Naive thymus-derived CD8-positive, alpha-beta T cell (primary cell): ENCODE data around the gene SLC44A5. TPM values are rescaled to one million over a fixed set of nuclear protein-coding genes. Genes with fewer than 3 reads are reported as not detected.
"Not testable (repeated sequence)": the region's sequence is repeated elsewhere in the genome, so short reads cannot be mapped to it uniquely, and the experiment has no call there.

ENCODE experiments used
- ATAC-seq, 2 donors: fragments of 150-1000 bp; cut with Tn5 transposase in 1 of 2; sonication (Bioruptor Pico), chemical (Tn5 transposase) in 1 of 2; 1 replicate in 1 of 2; 2 replicates in 1 of 2; pipeline ENCODE4 v1.10.0; 2021; ENCODE audit warnings: mild to moderate bottlenecking in 2 of 2, moderate library complexity in 2 of 2
- POLR2A ChIA-PET: fragments of 350-600 bp; sonication (Branson Sonifier 250); formaldehyde crosslinking; loops from one replicate; lab custom pipeline; 2021; ENCODE audit warnings: antibody characterized with exemption; lab: Charles Lee
- DNase-seq, 10 donors: peaks; one replicate each; pipeline versions ENCODE4 v3.0.0 to v3.0.0-alpha.2; 2020 to 2022
- H3K27ac Mint-ChIP-seq, 10 donors: one replicate each; pipeline ENCODE4 v1.8.0; 2020 to 2022; ENCODE audit warnings: mild to moderate bottlenecking in 10 of 10, mixed read lengths in 10 of 10, moderate library complexity in 4 of 10, inconsistent platforms in 1 of 10
- H3K27me3 Mint-ChIP-seq, 5 donors: one replicate each; pipeline ENCODE4 v1.8.0; 2021 to 2022; ENCODE audit warnings: mixed read lengths in 5 of 5
- H3K36me3 Mint-ChIP-seq, 3 donors: one replicate each; pipeline ENCODE4 v1.8.0; 2020 to 2022; ENCODE audit warnings: mixed read lengths in 3 of 3, mild to moderate bottlenecking in 2 of 3, inconsistent platforms in 1 of 3
- H3K4me1 Mint-ChIP-seq, 4 donors: one replicate each; pipeline ENCODE4 v1.8.0; 2021 to 2022; ENCODE audit warnings: mixed read lengths in 4 of 4
- H3K4me3 Mint-ChIP-seq, 10 donors: one replicate each; pipeline ENCODE4 v1.8.0; 2020 to 2022; ENCODE audit warnings: mild to moderate bottlenecking in 10 of 10, mixed read lengths in 10 of 10, moderate library complexity in 6 of 10, inconsistent platforms in 1 of 10
- H3K9me3 Mint-ChIP-seq, 9 donors: one replicate each; pipeline ENCODE4 v1.8.0; 2020 to 2022; ENCODE audit warnings: mixed read lengths in 9 of 9, mild to moderate bottlenecking in 3 of 9, inconsistent platforms in 1 of 9, moderate library complexity in 1 of 9
- polyA plus RNA-seq, 3 donors: library from polyadenylated mRNA; unstranded; fragments of 300-500 nt; fragmentation: Illumina TruSeq; gene quantifications; one replicate each; pipeline ENCODE4 v1.2.3, GENCODE V29; 2021
- total RNA-seq, 8 experiments: library from RNA in 2 of 8; stranded (reverse) in 2 of 8; gene quantifications; one replicate each; pipeline ENCODE4 v1.2.3 and lab custom pipeline; 2021 to 2026

The SLC44A5 gene
- total and polyA plus RNA-seq, 5 experiments from 2014 or later, result 0.71 to 4.4 (median 2.2) TPM; not detected in 1

GRCh38 chr1:75265792-75266191 lies 345.1 kb downstream of the SLC44A5 start:
- H3K27me3 Mint-ChIP-seq, result peaks cover 0 to 4% (median 3%) of the 10 kb centered on the region in 5 donors
- H3K9me3 Mint-ChIP-seq, result no peaks in the 10 kb centered on the region
- H3K36me3 Mint-ChIP-seq, result no peaks in the 10 kb centered on the region
- ATAC-seq, result peak in 1 of 2 donors; percentile 53
- H3K27ac Mint-ChIP-seq, result no peak overlapping the region
- H3K4me1 Mint-ChIP-seq, result peaks cover 0 to 7% (median 3%) of the 10 kb centered on the region in 4 donors
- no peak overlapping the region for H3K4me3 Mint-ChIP-seq
- POLR2A ChIA-PET, result no interaction called here
- peak in 3 of 10 donors; percentile 17 to 27 (median 19) for DNase-seq

DNA sequence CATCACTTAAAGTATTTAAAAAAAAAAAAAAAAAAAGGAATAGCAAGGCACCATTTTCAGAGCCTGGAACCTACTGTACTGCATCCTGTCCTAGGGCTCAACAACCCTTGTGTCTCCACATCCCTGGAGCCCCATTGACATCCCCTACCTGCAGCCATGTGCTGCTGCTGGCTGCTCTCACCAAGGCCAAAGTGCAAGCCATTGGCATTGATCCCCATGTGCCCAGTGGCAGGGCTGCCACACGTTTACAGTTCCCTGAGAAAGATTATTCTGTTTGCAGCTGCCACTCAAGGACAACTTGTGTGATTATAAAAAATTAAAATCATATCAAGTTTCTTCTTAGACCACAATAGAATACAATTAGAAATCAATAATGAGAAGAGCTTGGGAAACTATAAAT lies 346.8 kb downstream of the SLC44A5 start:
- ATAC-seq (no peak), DNase-seq (no peak)
- Mint-ChIP-seq H3K27ac (no peak overlapping the region), H3K4me3 (no peak overlapping the region), H3K36me3 (no peaks in the 10 kb centered on the region), H3K4me1 (peaks cover 0 to 9% (median 3%) of the 10 kb centered on the region in 4 donors), H3K9me3 (no peaks in the 10 kb centered on the region), H3K27me3 (peaks cover 0 to 9% (median 5%) of the 10 kb centered on the region in 5 donors)
- POLR2A ChIA-PET, result no interaction called here

DNA sequence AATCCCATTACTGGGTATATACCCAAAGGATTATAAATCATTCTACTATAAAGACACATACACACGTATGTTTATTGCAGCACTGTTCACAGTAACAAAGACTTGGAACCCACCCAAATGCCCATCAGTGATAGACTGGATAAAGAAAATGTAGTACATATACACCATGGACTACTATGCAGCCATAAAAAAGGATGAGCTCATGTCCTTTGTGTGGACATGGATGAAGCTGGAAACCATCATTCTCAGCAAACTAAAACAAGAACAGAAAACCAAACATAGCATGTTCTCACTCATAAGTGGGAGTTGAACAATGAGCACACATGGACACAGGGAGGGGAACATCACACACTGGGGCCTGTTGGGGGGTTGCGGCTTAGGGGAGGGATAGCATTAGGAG lies 347.3 kb downstream of the SLC44A5 start:
- H3K9me3 Mint-ChIP-seq, POLR2A ChIA-PET, DNase-seq, H3K4me3 Mint-ChIP-seq, H3K27me3 Mint-ChIP-seq, ATAC-seq, H3K4me1 Mint-ChIP-seq, H3K27ac Mint-ChIP-seq, H3K36me3 Mint-ChIP-seq: not testable (repeated sequence)

DNA sequence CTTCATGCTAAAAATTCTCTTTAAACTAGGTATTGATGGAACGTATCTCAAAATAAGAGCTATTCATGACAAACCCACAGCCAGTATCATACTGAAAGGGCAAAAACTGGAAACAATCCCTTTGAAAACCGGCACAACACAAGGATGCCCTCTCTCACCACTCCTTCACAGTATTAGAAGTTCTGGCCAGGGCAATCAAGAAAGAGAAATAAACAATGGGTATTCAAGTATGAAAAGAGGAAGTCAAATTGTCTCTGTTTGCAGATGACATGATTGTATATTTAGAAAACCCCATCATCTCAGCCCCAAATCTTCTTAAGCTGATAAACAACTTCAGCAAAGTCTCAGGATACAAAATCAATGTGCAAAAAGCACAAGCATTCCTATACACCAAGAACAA lies 349.0 kb downstream of the SLC44A5 start:
- H3K4me3 Mint-ChIP-seq, POLR2A ChIA-PET: not testable (repeated sequence)

DNA sequence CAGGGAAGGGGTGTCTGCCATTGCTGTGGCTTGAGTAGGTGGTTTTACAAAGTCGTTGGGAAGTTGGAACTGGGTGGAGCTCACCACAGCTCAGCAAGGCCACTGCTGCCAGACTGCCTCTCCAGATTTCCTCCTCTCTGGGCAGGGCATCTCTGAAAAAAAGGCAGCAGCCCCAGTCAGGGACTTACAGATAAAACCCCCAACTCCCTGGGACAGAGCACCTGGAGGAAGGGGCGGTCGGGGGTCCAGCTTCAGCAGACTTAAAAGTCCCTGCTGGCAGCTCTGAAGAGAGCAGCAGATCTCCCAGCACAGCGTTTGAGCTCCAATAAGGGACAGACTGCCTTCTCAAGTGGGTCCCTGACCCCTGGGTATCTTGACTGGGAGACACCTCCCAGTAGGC lies 352.6 kb downstream of the SLC44A5 start:
- H3K27ac Mint-ChIP-seq, result no peak overlapping the region
- ATAC-seq, result no peak

More for the DNA sequence above, 349.0 kb downstream of the SLC44A5 start:
- H3K4me1 Mint-ChIP-seq, ATAC-seq, H3K36me3 Mint-ChIP-seq, DNase-seq, H3K9me3 Mint-ChIP-seq: not testable (repeated sequence)
- Mint-ChIP-seq H3K27ac (peak overlapping the region in 1 of 10 donors; percentile 17), H3K27me3 (peaks cover 0 to 11% (median 5%) of the 10 kb centered on the region in 5 donors)

DNA sequence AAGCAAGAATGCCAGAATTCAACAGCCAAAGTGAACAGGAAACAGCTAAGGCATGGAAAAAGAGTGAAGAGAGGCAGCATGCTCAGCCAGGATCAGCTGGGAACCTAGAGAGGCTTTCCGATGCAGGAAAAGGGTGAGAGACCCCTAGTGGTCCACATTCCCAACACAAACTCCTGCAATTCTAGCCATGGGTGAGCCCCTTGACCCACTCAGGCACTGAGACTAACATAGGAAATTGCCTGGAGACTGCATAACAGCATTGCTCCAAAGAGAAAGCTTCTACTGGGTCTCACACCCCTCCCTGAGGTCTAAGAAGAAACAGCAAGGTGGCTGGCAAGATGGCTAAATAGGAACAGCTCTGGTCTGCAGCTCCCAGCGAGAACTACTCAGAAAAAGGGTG lies 353.5 kb downstream of the SLC44A5 start:
- peaks cover 0 to 9% (median 0%) of the 10 kb centered on the region in 4 donors for H3K4me1 Mint-ChIP-seq
- H3K27me3 Mint-ChIP-seq, result peaks cover 0 to 12% (median 6%) of the 10 kb centered on the region in 5 donors
- DNase-seq (no peak), ATAC-seq (no peak)
- no peaks in the 10 kb centered on the region for H3K36me3 Mint-ChIP-seq
- H3K9me3 Mint-ChIP-seq, result peaks cover 0 to 3% (median 0%) of the 10 kb centered on the region in 9 donors
- POLR2A ChIA-PET, result no interaction called here
- no peak overlapping the region for H3K4me3 Mint-ChIP-seq
- H3K27ac Mint-ChIP-seq, result no peak overlapping the region

More for the DNA sequence above, 352.6 kb downstream of the SLC44A5 start:
- Mint-ChIP-seq H3K4me1 (peaks cover 0 to 9% (median 0%) of the 10 kb centered on the region in 4 donors), H3K36me3 (no peaks in the 10 kb centered on the region), H3K27me3 (peaks cover 0 to 11% (median 6%) of the 10 kb centered on the region in 5 donors), H3K9me3 (peaks cover 0 to 3% (median 0%) of the 10 kb centered on the region in 9 donors), H3K4me3 (no peak overlapping the region)
- DNase-seq, result no peak
- POLR2A ChIA-PET, result no interaction called here

DNA sequence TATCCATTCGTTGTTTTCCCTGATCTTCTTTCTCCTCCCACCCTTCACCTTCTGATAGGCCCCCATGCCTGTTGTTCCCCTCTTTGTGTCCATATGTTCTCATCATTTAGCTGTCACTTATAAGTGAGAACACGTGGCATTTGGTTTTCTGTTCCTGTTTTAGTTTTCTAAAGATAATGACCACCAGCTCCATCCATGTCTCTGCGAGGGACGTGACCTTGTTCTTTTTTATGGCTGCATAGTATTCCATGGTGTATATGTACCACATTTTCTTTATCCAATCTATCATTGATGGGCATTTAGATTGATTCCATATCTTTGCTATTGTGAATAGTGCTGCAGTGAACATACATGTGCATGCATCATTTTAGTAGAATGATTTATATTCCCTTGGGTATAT lies 360.8 kb downstream of the SLC44A5 start:
- H3K27ac Mint-ChIP-seq, H3K36me3 Mint-ChIP-seq, H3K4me1 Mint-ChIP-seq, H3K4me3 Mint-ChIP-seq, ATAC-seq, DNase-seq, H3K27me3 Mint-ChIP-seq, POLR2A ChIA-PET, H3K9me3 Mint-ChIP-seq: not testable (repeated sequence)

- H3K4me1 Mint-ChIP-seq, result no peaks in the 10 kb centered on the region
- H3K27me3 Mint-ChIP-seq, result peaks cover 0 to 1% (median 0%) of the 10 kb centered on the region in 5 donors
- peaks cover 0 to 9% (median 0%) of the 10 kb centered on the region in 3 donors for H3K36me3 Mint-ChIP-seq
- peaks cover 0 to 1% (median 0%) of the 10 kb centered on the region in 9 donors for H3K9me3 Mint-ChIP-seq
- POLR2A ChIA-PET, result no interaction called here
- H3K27ac Mint-ChIP-seq, result no peak overlapping the region
- no peak for DNase-seq
- H3K4me3 Mint-ChIP-seq, result no peak overlapping the region
- ATAC-seq, result no peak
Observed at GRCh38 chr1:75245239-75245638, 365.7 kb downstream of the SLC44A5 start.

DNA sequence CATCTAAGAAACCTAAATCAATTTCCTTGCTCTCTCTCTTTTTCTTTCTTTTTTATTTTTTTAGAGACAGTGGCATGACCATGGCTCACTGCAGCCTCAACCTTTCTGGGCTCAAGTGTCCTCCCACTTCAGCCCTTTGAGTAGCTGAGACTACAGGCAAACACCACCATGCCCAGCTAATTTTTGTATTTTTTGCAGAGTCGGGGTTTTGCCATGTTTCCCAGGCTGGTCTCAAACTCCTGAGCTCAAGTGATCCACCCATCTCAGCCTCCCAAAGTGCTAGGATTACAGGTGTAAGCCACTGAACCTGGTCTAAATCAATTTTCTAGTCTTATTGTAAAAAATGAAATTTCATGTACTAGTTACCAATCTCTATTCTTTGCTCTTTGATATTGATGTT lies 367.8 kb downstream of the SLC44A5 start:
- peaks cover 0 to 7% (median 0%) of the 10 kb centered on the region in 3 donors for H3K36me3 Mint-ChIP-seq
- no peaks in the 10 kb centered on the region for H3K4me1 Mint-ChIP-seq
- H3K4me3 Mint-ChIP-seq, result no peak overlapping the region
- DNase-seq (no peak), ATAC-seq (no peak)
- H3K27me3 Mint-ChIP-seq, result peaks cover 0 to 10% (median 1%) of the 10 kb centered on the region in 5 donors
- POLR2A ChIA-PET, result no interaction called here
- no peak overlapping the region for H3K27ac Mint-ChIP-seq
- peaks cover 0 to 1% (median 0%) of the 10 kb centered on the region in 9 donors for H3K9me3 Mint-ChIP-seq

DNA sequence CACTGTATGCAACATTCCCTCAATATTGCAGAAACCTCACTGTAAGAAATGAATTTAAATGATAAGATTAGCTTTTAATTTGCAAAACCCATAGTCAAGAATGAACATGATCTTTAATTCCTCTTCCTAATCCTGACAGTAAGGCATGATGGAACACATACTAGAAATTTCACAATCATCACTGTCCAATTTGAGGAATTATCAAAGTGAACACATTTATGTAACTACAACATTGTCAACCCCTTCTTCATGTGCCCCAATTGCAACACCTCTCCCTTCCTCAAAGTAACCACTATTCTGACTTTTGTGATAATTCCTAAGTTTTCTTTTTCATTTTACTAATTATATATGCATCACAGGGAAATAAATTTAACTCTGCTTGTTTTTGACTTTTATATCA lies 373.6 kb downstream of the SLC44A5 start:
- ATAC-seq, result no peak
- POLR2A ChIA-PET, result no interaction called here
- H3K4me3 Mint-ChIP-seq, result no peak overlapping the region
- peaks cover 0 to 15% (median 0%) of the 10 kb centered on the region in 3 donors for H3K36me3 Mint-ChIP-seq
- DNase-seq, result no peak
- H3K9me3 Mint-ChIP-seq, result no peaks in the 10 kb centered on the region
- no peak overlapping the region for H3K27ac Mint-ChIP-seq
- H3K4me1 Mint-ChIP-seq, result no peaks in the 10 kb centered on the region
- H3K27me3 Mint-ChIP-seq, result peaks cover 0 to 10% (median 1%) of the 10 kb centered on the region in 5 donors

GRCh38 chr1:75234562-75234961 lies 376.4 kb downstream of the SLC44A5 start:
- POLR2A ChIA-PET, result no interaction called here
- no peak overlapping the region for H3K27ac Mint-ChIP-seq
- H3K36me3 Mint-ChIP-seq, result peaks cover 0 to 10% (median 0%) of the 10 kb centered on the region in 3 donors
- no peak for ATAC-seq
- no peaks in the 10 kb centered on the region for H3K4me1 Mint-ChIP-seq
- peaks cover 0 to 6% (median 2%) of the 10 kb centered on the region in 5 donors for H3K27me3 Mint-ChIP-seq
- H3K4me3 Mint-ChIP-seq, result no peak overlapping the region
- no peaks in the 10 kb centered on the region for H3K9me3 Mint-ChIP-seq
- DNase-seq, result no peak

DNA sequence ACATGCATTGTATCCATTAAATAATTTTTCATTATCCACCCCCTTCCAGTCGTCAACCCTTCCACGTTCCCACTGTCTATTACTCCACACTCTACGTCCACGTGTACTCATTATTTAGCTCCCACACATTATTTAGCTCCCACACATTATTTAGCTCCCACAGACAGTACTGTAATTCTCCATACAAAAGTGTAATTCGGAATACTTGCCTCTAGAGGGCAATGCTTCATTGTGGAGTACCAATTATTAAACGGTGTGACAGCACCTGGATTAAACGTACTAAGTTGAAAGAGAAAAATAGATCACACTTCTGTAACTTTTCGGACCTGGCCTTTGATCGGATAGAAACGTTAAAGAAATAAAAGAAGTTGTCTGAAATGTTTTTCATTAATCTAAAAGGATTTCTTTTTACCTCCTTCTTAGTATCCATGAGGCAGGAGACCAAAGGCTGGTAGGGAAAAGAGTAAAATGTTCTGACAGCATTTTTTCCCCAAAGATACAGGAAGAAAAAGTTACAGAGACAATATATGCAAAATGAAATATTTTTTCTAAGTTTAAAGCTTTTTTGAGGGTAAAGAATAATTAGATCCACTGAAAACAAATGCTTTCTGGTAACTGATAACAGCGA lies 377.5 kb downstream of the SLC44A5 start:
- POLR2A ChIA-PET, result no interaction called here
- Mint-ChIP-seq H3K27me3 (peaks cover 0 to 6% (median 0%) of the 10 kb centered on the region in 5 donors), H3K27ac (no peak overlapping the region), H3K4me1 (no peaks in the 10 kb centered on the region), H3K4me3 (no peak overlapping the region), H3K9me3 (no peaks in the 10 kb centered on the region), H3K36me3 (peaks cover 0 to 10% (median 0%) of the 10 kb centered on the region in 3 donors)
- DNase-seq (peak in 3 of 10 donors; percentile 7 to 14 (median 9)), ATAC-seq (peak; percentile 41 to 63)

- no peak for ATAC-seq
- POLR2A ChIA-PET, result no interaction called here
Observed at GRCh38 chr1:75220072-75220471, 390.8 kb downstream of the SLC44A5 start.

More at GRCh38 chr1:75220072-75220471, 390.8 kb downstream of the SLC44A5 start:
- H3K4me3 Mint-ChIP-seq, result no peak overlapping the region
- peaks cover 0 to 15% (median 0%) of the 10 kb centered on the region in 3 donors for H3K36me3 Mint-ChIP-seq
- no peaks in the 10 kb centered on the region for H3K9me3 Mint-ChIP-seq
- H3K27me3 Mint-ChIP-seq, result peaks cover 0 to 8% (median 1%) of the 10 kb centered on the region in 5 donors
- H3K27ac Mint-ChIP-seq, result no peak overlapping the region
- no peak for DNase-seq
- no peaks in the 10 kb centered on the region for H3K4me1 Mint-ChIP-seq
